Fibroblast of skin of scalp (primary cell): Measurements from ENCODE around the gene SCAF4.

ENCODE experiments used
- DNase-seq: peaks from one replicate; pipeline ENCODE4 v3.0.0-alpha.2; 2013

Gene SCAF4

DNA sequence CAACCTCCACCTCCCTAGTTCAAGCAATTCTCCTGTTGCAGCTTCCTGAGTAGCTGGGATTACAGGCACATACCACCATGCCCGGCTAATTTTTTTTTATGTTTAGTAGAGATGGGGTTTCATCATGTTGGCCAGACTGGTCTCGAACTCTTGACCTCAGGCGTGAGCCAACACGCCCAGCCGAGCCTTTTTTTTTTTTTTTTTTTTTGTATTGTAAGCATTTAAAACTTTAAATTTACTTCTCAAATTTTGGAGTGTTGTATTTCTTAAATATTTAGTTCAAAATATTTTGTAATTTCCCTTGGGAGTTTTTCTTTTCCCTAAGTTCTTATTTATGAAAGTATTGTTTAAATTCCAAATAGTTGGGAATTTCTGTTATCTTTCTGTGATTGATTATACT lies 9.2 kb upstream of the SCAF4 start:
- DNase-seq: no peak

GRCh38 chr21:31737586-31738397 lies 5.9 kb upstream of the SCAF4 start:
- DNase-seq: peak; percentile 20

DNA sequence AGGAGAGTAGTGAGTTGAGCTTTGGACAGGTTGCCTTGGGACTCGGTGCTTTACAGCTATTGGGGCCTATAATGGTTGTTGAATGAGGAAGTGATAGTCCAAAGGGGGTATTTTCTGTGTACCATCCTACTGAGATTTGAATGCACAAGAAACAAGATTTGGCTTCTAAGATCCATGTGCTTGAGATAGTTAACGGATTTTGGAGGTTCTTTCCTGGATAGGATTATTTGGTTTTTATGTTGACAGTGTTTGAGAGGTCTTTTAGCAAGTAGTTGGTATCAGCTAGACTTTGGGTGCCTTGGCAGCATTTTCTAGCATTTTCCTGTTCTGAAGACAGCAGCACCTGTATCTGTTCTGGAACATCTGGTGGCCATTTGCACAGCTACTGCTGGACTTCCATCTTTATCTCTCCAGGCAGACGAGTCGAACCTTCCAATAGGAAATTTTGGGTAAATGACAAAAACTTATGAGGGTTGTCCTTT lies 3.6 kb upstream of the SCAF4 start:
- no peak for DNase-seq

- DNase-seq: peak; percentile 19
Measured at GRCh38 chr21:31733551-31734149, 1.7 kb upstream of the SCAF4 start.

DNA sequence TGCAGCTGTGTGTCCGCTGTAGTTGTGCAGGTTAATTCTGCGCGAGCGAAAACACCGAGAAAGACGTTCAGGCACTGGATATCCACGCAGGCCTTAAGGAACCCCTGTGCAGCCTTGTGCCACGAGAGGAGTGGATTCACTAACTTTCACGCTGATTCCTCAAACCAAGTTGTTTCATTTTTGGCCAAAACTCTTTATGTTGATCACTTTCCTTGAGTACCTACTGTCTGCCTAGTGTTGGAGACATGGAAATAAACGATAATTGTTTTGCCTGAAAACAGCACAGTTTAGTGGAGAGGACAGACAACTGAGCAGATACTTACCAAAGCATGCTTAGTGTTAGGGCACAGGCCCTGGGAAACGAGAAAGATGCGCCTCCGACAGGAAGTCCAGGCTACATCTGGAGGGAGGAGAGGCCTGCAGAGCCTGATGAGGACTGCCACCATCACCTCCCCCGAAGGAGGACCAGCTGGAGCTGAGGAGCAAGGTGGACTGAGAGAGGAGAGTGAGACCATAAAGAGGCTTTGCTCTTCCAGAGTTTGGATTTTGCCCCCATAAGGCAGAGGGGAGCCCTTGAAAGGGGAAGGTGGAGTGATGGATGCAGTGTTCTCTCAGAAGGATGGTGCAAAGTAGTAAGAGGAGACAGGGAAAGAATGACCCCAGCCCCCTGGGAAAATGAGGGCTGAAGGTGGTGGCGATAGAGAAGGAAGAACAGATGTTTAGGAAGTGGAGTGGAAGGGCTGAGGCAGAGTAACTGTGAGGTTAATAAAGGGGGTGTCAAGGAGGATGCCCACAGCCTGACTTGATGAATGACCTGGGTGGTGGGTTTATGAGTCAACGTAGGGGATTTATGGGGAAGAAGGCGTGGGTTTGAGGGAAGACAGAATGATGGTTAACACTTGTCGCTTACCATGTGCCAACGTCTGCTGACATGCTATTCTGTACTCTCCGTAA lies 956 bp upstream of the SCAF4 start:
- peak; percentile 25 for DNase-seq

- DNase-seq: peak; percentile 26
Measured at GRCh38 chr21:31731056-31731856, 662 bp downstream of the SCAF4 start.

DNA sequence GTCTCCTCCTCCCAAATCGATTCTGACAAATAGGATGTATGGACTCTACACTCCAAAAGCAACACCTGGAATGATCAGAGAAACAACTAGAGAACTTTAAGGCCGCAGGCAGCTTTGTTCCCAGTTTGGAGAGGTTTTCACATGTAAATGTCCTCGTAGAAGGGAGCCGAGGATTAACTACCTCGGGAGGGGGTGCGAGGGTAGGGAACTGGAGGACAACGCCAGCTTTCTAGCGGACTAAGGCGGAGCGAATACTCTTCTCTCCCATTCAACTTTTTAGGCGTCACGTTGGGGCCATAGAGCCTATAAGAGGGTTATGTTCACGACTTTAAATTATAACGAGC lies 1.2 kb downstream of the SCAF4 start:
- peak; percentile 28 for DNase-seq

- no peak for DNase-seq
Measured at GRCh38 chr21:31729622-31730343, 2.1 kb downstream of the SCAF4 start.

DNA sequence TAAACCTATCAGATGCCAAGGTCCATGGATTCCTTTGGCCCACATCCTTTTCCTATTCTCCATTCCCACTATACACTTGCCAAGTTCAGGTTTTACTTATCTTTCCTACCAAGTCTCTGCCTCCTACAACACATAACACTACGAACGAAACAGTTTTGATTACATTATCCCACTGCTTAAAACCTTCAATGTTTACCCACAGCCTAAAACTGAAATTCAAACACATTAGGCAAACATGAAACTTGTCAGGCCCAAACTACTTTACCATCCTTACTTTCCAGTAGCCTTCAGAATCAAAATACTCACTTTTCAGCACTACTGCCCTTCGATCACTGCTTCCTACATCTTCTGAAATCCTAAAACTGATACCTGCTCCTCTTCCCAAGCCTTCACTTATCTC lies 3.0 kb downstream of the SCAF4 start:
- DNase-seq: no peak

GRCh38 chr21:31728191-31728590 lies 3.7 kb downstream of the SCAF4 start:
- no peak for DNase-seq

- DNase-seq: no peak
Measured at GRCh38 chr21:31727181-31727580, 4.7 kb downstream of the SCAF4 start.

DNA sequence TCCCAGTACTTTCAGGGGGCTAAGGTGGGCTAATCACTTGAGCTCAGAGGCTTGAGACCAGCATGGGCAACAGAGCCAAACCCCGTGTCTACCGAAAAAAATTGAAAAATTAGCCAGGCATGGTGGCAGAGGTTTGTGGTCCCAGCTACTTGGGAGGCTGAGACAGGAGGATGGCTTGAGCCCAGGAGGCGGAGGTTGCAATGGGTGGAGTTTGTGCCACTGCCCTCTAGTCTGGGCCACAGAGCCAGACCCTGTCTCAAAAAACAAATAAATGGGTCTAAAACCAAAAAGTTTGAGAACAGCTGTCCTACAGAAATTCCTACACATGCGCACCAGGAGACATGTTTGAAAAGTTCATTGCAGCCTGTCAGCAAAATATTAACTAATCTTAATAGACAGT lies 5.5 kb downstream of the SCAF4 start:
- DNase-seq: no peak

DNA sequence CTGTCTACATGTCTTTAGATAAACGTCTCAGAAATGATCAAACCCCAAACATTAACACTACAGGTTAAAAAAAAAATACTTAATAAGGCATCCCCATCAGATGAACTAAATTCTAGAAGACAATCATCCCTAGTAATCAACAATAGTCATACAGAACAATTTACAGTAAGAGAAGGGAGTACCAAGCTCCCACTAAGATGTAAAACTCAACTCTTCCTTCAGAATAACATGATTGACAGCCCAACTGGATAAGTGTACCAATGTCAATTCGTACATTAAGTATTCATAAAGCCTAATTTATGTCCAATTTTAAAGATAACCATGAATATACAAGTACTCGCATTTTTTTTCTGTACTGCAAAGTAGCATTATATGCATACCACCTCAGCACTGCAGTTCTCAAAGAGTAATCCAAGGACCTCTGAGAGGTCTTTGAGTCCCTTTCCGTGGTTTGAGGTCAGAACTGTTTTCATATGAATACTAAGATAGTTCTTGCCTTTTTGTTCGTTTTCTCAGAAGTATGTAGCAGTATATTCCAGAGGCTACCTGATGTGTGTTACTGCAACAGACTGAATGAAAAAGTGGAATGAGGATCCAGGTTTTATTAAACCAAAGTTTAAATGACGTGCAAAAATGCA lies 6.6 kb downstream of the SCAF4 start:
- DNase-seq: no peak

GRCh38 chr21:31724552-31724951 lies 7.4 kb downstream of the SCAF4 start:
- no peak for DNase-seq

- DNase-seq: no peak
Measured at GRCh38 chr21:31721381-31721780, 10.5 kb downstream of the SCAF4 start.

- no peak for DNase-seq
Measured at GRCh38 chr21:31720739-31721138, 11.2 kb downstream of the SCAF4 start.

GRCh38 chr21:31720330-31720729 lies 11.6 kb downstream of the SCAF4 start:
- DNase-seq: no peak

- no peak for DNase-seq
Measured at GRCh38 chr21:31716106-31716505, 15.8 kb downstream of the SCAF4 start.

GRCh38 chr21:31714741-31715365 lies 17.1 kb downstream of the SCAF4 start:
- DNase-seq: no peak

DNA sequence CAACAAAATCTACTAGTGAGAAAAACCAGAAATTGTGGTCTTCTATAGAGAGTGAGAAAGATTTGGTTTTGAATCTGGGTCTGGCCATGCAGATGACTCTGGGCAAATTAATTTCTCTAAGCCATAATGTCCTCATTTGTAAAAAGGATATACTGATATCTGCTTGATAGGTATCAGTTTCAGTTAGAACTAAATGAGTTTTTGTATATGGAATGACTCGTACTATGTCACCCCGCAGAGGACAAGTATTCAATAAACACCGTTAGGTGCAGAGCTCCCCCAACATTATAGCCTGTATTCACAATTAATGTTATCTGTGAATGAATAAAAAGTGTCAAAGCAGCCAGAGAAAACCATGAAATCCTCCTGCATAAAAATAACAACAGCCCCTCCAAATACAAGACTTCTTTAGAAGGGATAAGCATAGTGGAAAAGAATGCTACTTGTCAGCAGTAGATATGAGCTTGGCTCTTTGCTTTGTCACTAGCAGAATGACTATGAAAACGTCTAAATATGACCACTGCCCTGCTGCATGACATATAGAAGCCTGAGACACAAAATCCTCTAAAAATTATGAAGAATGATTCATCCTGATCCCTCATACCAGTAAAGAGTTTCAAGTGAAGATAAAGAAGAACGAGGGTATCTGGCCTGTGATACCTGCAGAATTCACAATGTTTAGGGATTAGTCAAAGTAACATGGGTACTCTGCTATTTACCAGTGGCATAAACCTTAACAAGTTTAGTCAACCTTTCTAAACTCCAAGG lies 17.8 kb downstream of the SCAF4 start:
- DNase-seq: peak; percentile 49
